HEK293T (cell line): ENCODE results near the gene TNIK.

ENCODE experiments used
- ARNT ChIP-seq: fragments of 450-650 bp; IDR thresholded peaks from 2 replicates; pipeline ENCODE4 v1.6.1; 2017; ENCODE audit warnings: mild to moderate bottlenecking
- BHLHE40 ChIP-seq: fragments of 450-650 bp; IDR thresholded peaks from 2 replicates; pipeline ENCODE4 v1.6.1; 2016; ENCODE audit warnings: mild to moderate bottlenecking, moderate library complexity, borderline replicate concordance
- CTBP1 ChIP-seq: fragments of 450-650 bp; IDR thresholded peaks from 2 replicates; pipeline ENCODE4 v1.6.1; 2016; ENCODE audit warnings: borderline replicate concordance
- ELF4 ChIP-seq: fragments of 450-650 bp; IDR thresholded peaks from 2 replicates; pipeline ENCODE4 v1.6.1; 2017; ENCODE audit warnings: antibody characterized with exemption
- FOXK2 ChIP-seq: fragments of 450-650 bp; IDR thresholded peaks from 2 replicates; pipeline ENCODE4 v1.6.1; 2016; ENCODE audit warnings: mild to moderate bottlenecking
- FOXM1 ChIP-seq: fragments of 450-650 bp; IDR thresholded peaks from 2 replicates; pipeline ENCODE4 v1.6.1; 2017; ENCODE audit warnings: mild to moderate bottlenecking, borderline replicate concordance
- HDGF ChIP-seq: fragments of 450-650 bp; IDR thresholded peaks from 2 replicates; pipeline ENCODE4 v1.6.1; 2017; ENCODE audit warnings: antibody characterized with exemption, borderline replicate concordance
- LEF1 ChIP-seq: fragments of 450-650 bp; IDR thresholded peaks from 2 replicates; pipeline ENCODE4 v1.6.1; 2017; ENCODE audit warnings: mild to moderate bottlenecking, borderline replicate concordance
- NFRKB ChIP-seq: fragments of 450-650 bp; IDR thresholded peaks from 2 replicates; pipeline ENCODE4 v1.6.1; 2016; ENCODE audit warnings: mild to moderate bottlenecking, moderate library complexity
- PKNOX1 ChIP-seq: fragments of 450-650 bp; IDR thresholded peaks from 2 replicates; pipeline ENCODE4 v1.6.1; 2016
- SP1 ChIP-seq: fragments of 450-650 bp; IDR thresholded peaks from 2 replicates; pipeline ENCODE4 v1.6.1; 2017
- SUZ12 ChIP-seq: fragments of 450-650 bp; IDR thresholded peaks from 2 replicates; pipeline ENCODE4 v1.6.1; 2016; ENCODE audit warnings: mild to moderate bottlenecking
- TARDBP ChIP-seq: fragments of 450-650 bp; IDR thresholded peaks from 2 replicates; pipeline ENCODE4 v1.6.1; 2016
- ZNF384 ChIP-seq: fragments of 450-650 bp; IDR thresholded peaks from 2 replicates; pipeline ENCODE4 v1.6.1; 2016

- TF ChIP-seq SP1 (no peak), FOXM1 (no peak), CTBP1 (no peak), ARNT (no peak), TARDBP (no peak), FOXK2 (no peak), NFRKB (no peak), BHLHE40 (no peak), ZNF384 (no peak), LEF1 (no peak), ELF4 (no peak), SUZ12 (no peak), HDGF (no peak), PKNOX1 (no peak)
These were observed 229.3 kb downstream of the TNIK start for GRCh38 chr3:171230865-171231264.
